ENCODE results near the gene NUDCD3. TPM values are rescaled to one million over a fixed set of nuclear protein-coding genes. Genes with fewer than 3 reads are reported as not detected.

Gene NUDCD3
- total RNA-seq, 1 donor from 2014 or later = 97.5 TPM

GRCh38 chr7:44341401-44341800 is 149.1 kb downstream of the NUDCD3 start:
- TF ChIP-seq, protein P1, sequence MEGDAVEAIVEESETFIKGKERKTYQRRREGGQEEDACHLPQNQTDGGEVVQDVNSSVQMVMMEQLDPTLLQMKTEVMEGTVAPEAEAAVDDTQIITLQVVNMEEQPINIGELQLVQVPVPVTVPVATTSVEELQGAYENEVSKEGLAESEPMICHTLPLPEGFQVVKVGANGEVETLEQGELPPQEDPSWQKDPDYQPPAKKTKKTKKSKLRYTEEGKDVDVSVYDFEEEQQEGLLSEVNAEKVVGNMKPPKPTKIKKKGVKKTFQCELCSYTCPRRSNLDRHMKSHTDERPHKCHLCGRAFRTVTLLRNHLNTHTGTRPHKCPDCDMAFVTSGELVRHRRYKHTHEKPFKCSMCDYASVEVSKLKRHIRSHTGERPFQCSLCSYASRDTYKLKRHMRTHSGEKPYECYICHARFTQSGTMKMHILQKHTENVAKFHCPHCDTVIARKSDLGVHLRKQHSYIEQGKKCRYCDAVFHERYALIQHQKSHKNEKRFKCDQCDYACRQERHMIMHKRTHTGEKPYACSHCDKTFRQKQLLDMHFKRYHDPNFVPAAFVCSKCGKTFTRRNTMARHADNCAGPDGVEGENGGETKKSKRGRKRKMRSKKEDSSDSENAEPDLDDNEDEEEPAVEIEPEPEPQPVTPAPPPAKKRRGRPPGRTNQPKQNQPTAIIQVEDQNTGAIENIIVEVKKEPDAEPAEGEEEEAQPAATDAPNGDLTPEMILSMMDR (IDR thresholded peaks at IDR 0.05; ENCODE audit: unreplicated experiment) = no peak
- H3K27me3 Mint-ChIP-seq (ENCODE audit: unreplicated experiment) = no peaks in the 10 kb centered on the region
- no peaks in the 10 kb centered on the region for H3K36me3 Mint-ChIP-seq (ENCODE audit: low read depth, unreplicated experiment)
- H3K4me1 Mint-ChIP-seq (ENCODE audit: unreplicated experiment) = peaks cover 4% of the 10 kb centered on the region
- no peak overlapping the region for H3K4me3 Mint-ChIP-seq (ENCODE audit: unreplicated experiment)
- DNase-seq (ENCODE audit: low spot score) = no peak
- no peak overlapping the region for H3K27ac Mint-ChIP-seq (ENCODE audit: unreplicated experiment)
- H3K9me3 Mint-ChIP-seq (ENCODE audit: unreplicated experiment) = no peaks in the 10 kb centered on the region

DNA sequence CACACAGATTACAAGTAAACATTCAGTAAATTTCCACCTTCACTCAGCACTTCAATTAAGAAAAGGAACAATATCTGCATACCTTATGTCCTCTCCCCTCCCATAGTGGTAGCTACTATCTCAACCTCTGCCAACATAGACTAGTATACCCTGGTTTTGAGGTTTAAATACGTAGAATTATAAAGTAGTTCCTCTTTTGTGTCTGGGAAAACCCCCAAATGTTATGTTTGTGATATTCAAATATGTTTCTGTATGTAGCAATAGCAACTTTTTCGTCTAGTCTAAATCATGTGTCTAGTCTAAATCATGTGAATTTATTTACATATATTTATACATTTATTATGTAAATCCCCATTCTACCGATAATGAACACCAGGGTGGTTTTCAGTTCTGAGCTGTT is 151.9 kb downstream of the NUDCD3 start:
- Mint-ChIP-seq H3K4me1 (ENCODE audit: unreplicated experiment) (peaks cover 4% of the 10 kb centered on the region), H3K9me3 (ENCODE audit: unreplicated experiment) (no peaks in the 10 kb centered on the region), H3K27me3 (ENCODE audit: unreplicated experiment) (peaks cover 3% of the 10 kb centered on the region), H3K36me3 (ENCODE audit: low read depth, unreplicated experiment) (no peaks in the 10 kb centered on the region), H3K27ac (ENCODE audit: unreplicated experiment) (no peak overlapping the region), H3K4me3 (ENCODE audit: unreplicated experiment) (no peak overlapping the region)
- TF ChIP-seq, protein P1 (IDR thresholded peaks at IDR 0.05; ENCODE audit: unreplicated experiment) = no peak
- no peak for DNase-seq (ENCODE audit: low spot score)

- H3K36me3 Mint-ChIP-seq (ENCODE audit: low read depth, unreplicated experiment) = no peaks in the 10 kb centered on the region
- TF ChIP-seq, protein P1 (IDR thresholded peaks at IDR 0.05; ENCODE audit: unreplicated experiment) = no peak
- DNase-seq (ENCODE audit: low spot score) = no peak
- peaks cover 3% of the 10 kb centered on the region for H3K27me3 Mint-ChIP-seq (ENCODE audit: unreplicated experiment)
- no peak overlapping the region for H3K4me3 Mint-ChIP-seq (ENCODE audit: unreplicated experiment)
- peaks cover 4% of the 10 kb centered on the region for H3K4me1 Mint-ChIP-seq (ENCODE audit: unreplicated experiment)
- no peak overlapping the region for H3K27ac Mint-ChIP-seq (ENCODE audit: unreplicated experiment)
- H3K9me3 Mint-ChIP-seq (ENCODE audit: unreplicated experiment) = no peaks in the 10 kb centered on the region
Measured at GRCh38 chr7:44336491-44336890, 154.0 kb downstream of the NUDCD3 start.

GRCh38 chr7:44335184-44335583 is 155.3 kb downstream of the NUDCD3 start:
- H3K36me3 Mint-ChIP-seq (ENCODE audit: low read depth, unreplicated experiment) = no peaks in the 10 kb centered on the region
- no peak overlapping the region for H3K27ac Mint-ChIP-seq (ENCODE audit: unreplicated experiment)
- no peak for DNase-seq (ENCODE audit: low spot score)
- H3K9me3 Mint-ChIP-seq (ENCODE audit: unreplicated experiment) = no peaks in the 10 kb centered on the region
- no peak overlapping the region for H3K4me3 Mint-ChIP-seq (ENCODE audit: unreplicated experiment)
- peaks cover 4% of the 10 kb centered on the region for H3K4me1 Mint-ChIP-seq (ENCODE audit: unreplicated experiment)
- TF ChIP-seq, protein P1 (IDR thresholded peaks at IDR 0.05; ENCODE audit: unreplicated experiment) = no peak
- H3K27me3 Mint-ChIP-seq (ENCODE audit: unreplicated experiment) = peaks cover 3% of the 10 kb centered on the region

GRCh38 chr7:44334734-44335097 is 155.7 kb downstream of the NUDCD3 start:
- H3K27ac Mint-ChIP-seq (ENCODE audit: unreplicated experiment) = no peak overlapping the region
- no peaks in the 10 kb centered on the region for H3K36me3 Mint-ChIP-seq (ENCODE audit: low read depth, unreplicated experiment)
- no peak for DNase-seq (ENCODE audit: low spot score)
- H3K4me3 Mint-ChIP-seq (ENCODE audit: unreplicated experiment) = no peak overlapping the region
- H3K4me1 Mint-ChIP-seq (ENCODE audit: unreplicated experiment) = peaks cover 4% of the 10 kb centered on the region
- TF ChIP-seq, protein P1 (IDR thresholded peaks at IDR 0.05; ENCODE audit: unreplicated experiment) = no peak
- no peaks in the 10 kb centered on the region for H3K9me3 Mint-ChIP-seq (ENCODE audit: unreplicated experiment)
- H3K27me3 Mint-ChIP-seq (ENCODE audit: unreplicated experiment) = peaks cover 3% of the 10 kb centered on the region
